GM06990 (cell line): ENCODE data around the gene ZNF534.
"Not testable (repeated sequence)": the region's sequence is repeated elsewhere in the genome, so short reads cannot be mapped to it uniquely, and the experiment has no call there.

Experiments
- DNase-seq: peaks from one replicate; pipeline ENCODE4 v3.0.0-alpha.2; 2011; ENCODE audit not compliant: insufficient read length; ENCODE audit errors: extremely low read depth
- H3K27me3 ChIP-seq: replicated peaks from 2 replicates; pipeline ENCODE4 v1.6.0; 2011; ENCODE audit warnings: low read length; ENCODE audit not compliant: control insufficient read depth, insufficient read depth
- H3K36me3 ChIP-seq: 2 replicates; pipeline ENCODE4 v1.5.1; 2011; ENCODE audit warnings: low read length; ENCODE audit not compliant: control insufficient read depth, insufficient read depth
- H3K4me3 ChIP-seq: replicated peaks from 2 replicates; pipeline ENCODE4 v1.5.1; 2011; ENCODE audit warnings: low read depth, mild to moderate bottlenecking, control low read depth, low read length
- CTCF ChIP-seq: IDR thresholded peaks from 2 replicates; pipeline ENCODE4 v1.5.1; 2011; ENCODE audit warnings: low read length, control low read depth, mild to moderate bottlenecking, inconsistent platforms; ENCODE audit not compliant: insufficient read depth, poor library complexity, severe bottlenecking

ZNF534 gene

GRCh38 chr19:52464798-52465470, 36.0 kb downstream of the ZNF534 start:
- Histone ChIP-seq H3K36me3 (no peaks in the 10 kb centered on the region), H3K27me3 (no peaks in the 10 kb centered on the region), H3K4me3 (no peak overlapping the region)
- DNase-seq: no peak
- no peak for TF ChIP-seq CTCF

GRCh38 chr19:52473655-52474350, 44.9 kb downstream of the ZNF534 start:
- DNase-seq: no peak
- Histone ChIP-seq H3K27me3 (no peaks in the 10 kb centered on the region), H3K36me3 (no peaks in the 10 kb centered on the region), H3K4me3 (no peak overlapping the region)
- no peak for TF ChIP-seq CTCF

- no peak for TF ChIP-seq CTCF
- no peak overlapping the region for H3K4me3 ChIP-seq
- no peaks in the 10 kb centered on the region for H3K36me3 ChIP-seq
- H3K27me3 ChIP-seq: no peaks in the 10 kb centered on the region
- no peak for DNase-seq
Measured at GRCh38 chr19:52474351-52475127, 45.6 kb downstream of the ZNF534 start.

- DNase-seq, H3K4me3 ChIP-seq: not testable (repeated sequence)
Measured at GRCh38 chr19:52484111-52484743, 55.3 kb downstream of the ZNF534 start.

GRCh38 chr19:52485064-52485463, 56.1 kb downstream of the ZNF534 start:
- not testable (repeated sequence) for DNase-seq, H3K4me3 ChIP-seq, H3K36me3 ChIP-seq, H3K27me3 ChIP-seq

More at GRCh38 chr19:52484111-52484743, 55.3 kb downstream of the ZNF534 start:
- not testable (repeated sequence) for H3K36me3 ChIP-seq, H3K27me3 ChIP-seq

GRCh38 chr19:52485561-52486240, 56.8 kb downstream of the ZNF534 start:
- H3K36me3 ChIP-seq, DNase-seq, H3K27me3 ChIP-seq, H3K4me3 ChIP-seq: not testable (repeated sequence)
